K562 (cell line): Measurements from ENCODE around the gene RMND5A. TPM values are rescaled to one million over a fixed set of nuclear protein-coding genes. Genes with fewer than 3 reads are reported as not detected.

Experiments
- ATAC-seq: fragments of 200-7000 bp; cut with Tn5 transposase; 3 replicates; pipeline ENCODE4 v1.9.1; 2020; ENCODE audit warnings: moderate library complexity
- BruUV-seq: library from RNA; stranded (reverse); fragments of 400-500 nt; replicated peaks from 2 replicates; lab custom pipeline; 2021; lab: Mats Ljungman, UMichigan
- CTCF ChIA-PET: fragments of 300-600 bp; formaldehyde crosslinking; extraction: SDS; loops from one replicate; lab custom pipeline; 2021; ENCODE audit warnings: low intra/inter-chr PET ratio; lab: Yijun Ruan, JAX
- POLR2A ChIA-PET: fragments of 300-600, 350-650 bp; sonication (Branson Sonifier 250); formaldehyde crosslinking; extraction: SDS; loops from one replicate; lab custom pipeline; 2021; ENCODE audit warnings: antibody characterized with exemption, inconsistent platforms; lab: Yijun Ruan, JAX
- DNase-seq, 4 experiments: peaks; one replicate each; pipeline versions ENCODE4 v3.0.0 to v3.0.0-alpha.2; 2011 to 2018; ENCODE audit warnings: low spot score in 3 of 4, mixed read lengths in 3 of 4; ENCODE audit errors: extremely low read depth in 1 of 4
- FAIRE-seq: peaks from 2 replicates; lab custom pipeline; 2011; peaks lifted over from hg19 to GRCh38; lab: Jason Lieb, UNC
- H2AFZ ChIP-seq: 2 replicates; pipeline ENCODE4 v1.6.0; 2011; ENCODE audit warnings: low read depth, low read length, control low read depth, inconsistent platforms
- H3K27ac ChIP-seq: fragments of 200-600 bp; 3 replicates; pipeline ENCODE4 v1.8.0; 2011; ENCODE audit warnings: low read depth, mild to moderate bottlenecking, control low read depth, inconsistent platforms, low read length, moderate library complexity, mixed read lengths; ENCODE audit errors: extremely low read depth
- H3K27me3 ChIP-seq, 2 experiments: fragments of 300-600 bp in 1 of 2; 2 replicates in 1 of 2; 3 replicates in 1 of 2; pipeline versions ENCODE4 v1.6.0 to v1.8.0; 2011; ENCODE audit warnings: inconsistent platforms in 2 of 2, low read length in 2 of 2, mild to moderate bottlenecking in 1 of 2, mixed read lengths in 1 of 2, moderate library complexity in 1 of 2; ENCODE audit not compliant: control insufficient read depth in 2 of 2, insufficient read depth in 2 of 2
- H3K36me3 ChIP-seq: fragments of 300-600 bp; 3 replicates; pipeline ENCODE4 v1.8.0; 2011; ENCODE audit warnings: mild to moderate bottlenecking, low read length, inconsistent platforms; ENCODE audit not compliant: control insufficient read depth, insufficient read depth
- H3K4me1 ChIP-seq, 2 experiments: fragments of 200-600 bp in 1 of 2; replicated peaks in 1 of 2; 2 replicates in 1 of 2; 3 replicates in 1 of 2; pipeline versions ENCODE4 v1.5.1 to v1.8.0; 2011; ENCODE audit warnings: inconsistent platforms in 2 of 2, low read length in 2 of 2, mild to moderate bottlenecking in 1 of 2, mixed read lengths in 1 of 2, moderate library complexity in 1 of 2; ENCODE audit not compliant: control insufficient read depth in 2 of 2, insufficient read depth in 2 of 2
- H3K4me2 ChIP-seq: 2 replicates; pipeline ENCODE4 v1.6.1; 2011; ENCODE audit warnings: low read length, control low read depth, inconsistent platforms, mixed read lengths; ENCODE audit not compliant: insufficient read depth
- H3K4me3 ChIP-seq: fragments of 200-600 bp; sonication (generic), shearing (Covaris generic); 2 replicates; pipeline ENCODE4 v1.5.1; 2016; ENCODE audit warnings: control low read depth, inconsistent platforms
- H3K79me2 ChIP-seq: fragments of 200-600 bp; 3 replicates; pipeline ENCODE4 v1.8.0; 2011; ENCODE audit warnings: low read length, inconsistent platforms; ENCODE audit not compliant: control insufficient read depth, insufficient read depth
- H3K9ac ChIP-seq, 2 experiments: 2 replicates each; pipeline versions ENCODE4 v1.6.0 to v1.6.1; 2011; ENCODE audit warnings: low read depth in 2 of 2, low read length in 2 of 2, control low read depth in 1 of 2, inconsistent platforms in 1 of 2, mild to moderate bottlenecking in 1 of 2, mixed read lengths in 1 of 2; ENCODE audit not compliant: insufficient read depth in 1 of 2
- H3K9me1 ChIP-seq: one replicate; pipeline ENCODE4 v1.6.0; 2011; ENCODE audit warnings: inconsistent platforms, mild to moderate bottlenecking, low read length, moderate library complexity; ENCODE audit not compliant: control insufficient read depth, insufficient read depth
- H3K9me3 ChIP-seq: replicated peaks from 2 replicates; pipeline ENCODE4 v1.5.1; 2011; ENCODE audit warnings: low read depth, low read length, inconsistent platforms; ENCODE audit not compliant: control insufficient read depth, insufficient read depth
- H4K20me1 ChIP-seq: replicated peaks from 2 replicates; pipeline ENCODE4 v1.6.1; 2011; ENCODE audit warnings: low read length, inconsistent platforms, mixed read lengths; ENCODE audit not compliant: control insufficient read depth, insufficient read depth
- ETV6 ChIP-seq, 3 experiments: fragments of 150-350 bp in 1 of 3; sonication (generic) in 1 of 3; formaldehyde crosslinking in 1 of 3; IDR thresholded peaks; 2 replicates each; pipeline versions ENCODE4 v1.6.1 to v1.8.0; 2014 to 2022; ENCODE audit warnings: borderline replicate concordance in 2 of 3, low read depth in 2 of 3, antibody characterized with exemption in 1 of 3, low read length in 1 of 3, mild to moderate bottlenecking in 1 of 3, missing genetic modification reagents in 1 of 3
- GATAD2A ChIP-seq: fragments of 450-650 bp; IDR thresholded peaks from 2 replicates; pipeline ENCODE4 v1.6.1; 2017
- MAFF ChIP-seq: IDR thresholded peaks from 2 replicates; pipeline ENCODE4 v1.6.1; 2012; ENCODE audit warnings: low read length, improper control_type of control experiment
- MTA3 ChIP-seq: fragments of 450-650 bp; formaldehyde crosslinking; IDR thresholded peaks from 2 replicates; pipeline ENCODE4 v1.6.1; 2017; ENCODE audit warnings: mild to moderate bottlenecking, borderline replicate concordance
- MXI1 ChIP-seq: IDR thresholded peaks from 2 replicates; pipeline ENCODE4 v1.6.1; 2011; ENCODE audit warnings: low read depth, mild to moderate bottlenecking, improper control_type of control experiment, low read length
- SREBF2 ChIP-seq: sonication (generic); formaldehyde crosslinking; IDR thresholded peaks from 2 replicates; pipeline ENCODE4 v1.4.0; 2020; ENCODE audit warnings: mild to moderate bottlenecking, missing genetic modification reagents
- STAT5B ChIP-seq: fragments of 250-450 bp; sonication (Bioruptor Pico); IDR thresholded peaks from 2 replicates; pipeline ENCODE4 v1.8.0; 2021; ENCODE audit warnings: mild to moderate bottlenecking, inconsistent platforms
- THAP12 ChIP-seq: fragments of 250-450 bp; sonication (Bioruptor Pico); IDR thresholded peaks from 2 replicates; pipeline ENCODE4 v1.9.0; 2021; ENCODE audit warnings: mild to moderate bottlenecking, inconsistent platforms
- USF2 ChIP-seq: sonication (generic); formaldehyde crosslinking; IDR thresholded peaks from 2 replicates; pipeline ENCODE4 v1.5.0; 2020; ENCODE audit warnings: missing genetic modification reagents
- ZBTB2 ChIP-seq: fragments of 450-650 bp; IDR thresholded peaks from 2 replicates; pipeline ENCODE4 v1.6.1; 2016; ENCODE audit warnings: antibody characterized with exemption
- ZC3H8 ChIP-seq: fragments of 450-650 bp; IDR thresholded peaks from 2 replicates; pipeline ENCODE4 v1.6.1; 2017
- ZNF436 ChIP-seq: fragments of 250-450, 450-650 bp; sonication (Bioruptor Pico); formaldehyde crosslinking; IDR thresholded peaks from 2 replicates; pipeline ENCODE4 v1.7.0; 2020; ENCODE audit warnings: mild to moderate bottlenecking
- ZNF696 ChIP-seq: fragments of 250-450 bp; sonication (Bioruptor Pico); conservative IDR thresholded peaks from 2 replicates; pipeline ENCODE4 v1.4.0; 2020; ENCODE audit warnings: mild to moderate bottlenecking, moderate library complexity
- ZZZ3 ChIP-seq: fragments of 450-650 bp; IDR thresholded peaks from 2 replicates; pipeline ENCODE4 v1.6.1; 2016; ENCODE audit warnings: antibody characterized with exemption, mild to moderate bottlenecking, moderate library complexity
- WGBS: fragments of 100-300 bp; shearing (Covaris generic); methylation state at CpG from one replicate; pipeline ENCODE4 v1.1.6; 2016; ENCODE audit warnings: low coverage, mixed read lengths; ENCODE audit not compliant: insufficient coverage; ENCODE audit errors: missing lambda C conversion rate; 5-methylcytosine and 5-hydroxymethylcytosine counted together
- in situ Hi-C: fragments of 300-500 bp; cut with MboI; formaldehyde crosslinking; loops from 4 replicates; pipeline ENCODE4 v1.15.0; 2018; ENCODE audit warnings: inconsistent platforms, mixed read lengths
- intact Hi-C: fragments of 100-400 bp; cut with micrococcal nuclease; formaldehyde crosslinking; loops from 2 replicates; pipeline ENCODE4 v1.14.2; 2022
- polyA plus RNA-seq, 8 experiments: library from polyadenylated mRNA; depleted of rRNA in 4 of 8; stranded (reverse) in 5 of 8; unstranded in 3 of 8; fragments of >200 nt; fragmentation: Nextera tagmentation in 2 of 8; fragmentation: Illumina TruSeq in 1 of 8; extraction: Ambion mirVana in 2 of 8; extraction: Trizol in 1 of 8; gene quantifications; 2 replicates each; pipeline versions ENCODE4 v1.2.1 to v1.2.3, GENCODE V29; 2011 to 2014; ENCODE audit warnings: inconsistent platforms in 1 of 8, missing spikeins in 1 of 8
- total RNA-seq, 7 experiments: library from RNA; depleted of rRNA in 6 of 7; stranded (reverse); fragments of >200 nt in 6 of 7; fragmentation: Illumina TruSeq in 2 of 7; extraction: Trizol in 2 of 7; gene quantifications; 2 replicates each; pipeline versions ENCODE4 v1.2.1 to v1.2.3, GENCODE V29; 2011 to 2021; ENCODE audit warnings: low replicate concordance in 1 of 7
- TF ChIP-seq, protein P1 (sequence below), 2 experiments: IDR thresholded peaks in 1 of 2; conservative IDR thresholded peaks in 1 of 2; 2 replicates each; pipeline ENCODE4 v1.6.1; 2016; ENCODE audit warnings: low read depth in 2 of 2, mild to moderate bottlenecking in 1 of 2, missing compliant biosample characterization in 1 of 2, missing genetic modification characterization in 1 of 2, moderate library complexity in 1 of 2

Gene RMND5A
- total and polyA plus RNA-seq, 9 of the 15 experiments (the other 6 are each of a cell fraction or from before 2014, with no cell fraction given): 13.2 to 43.5 (median 34.1) TPM

DNA sequence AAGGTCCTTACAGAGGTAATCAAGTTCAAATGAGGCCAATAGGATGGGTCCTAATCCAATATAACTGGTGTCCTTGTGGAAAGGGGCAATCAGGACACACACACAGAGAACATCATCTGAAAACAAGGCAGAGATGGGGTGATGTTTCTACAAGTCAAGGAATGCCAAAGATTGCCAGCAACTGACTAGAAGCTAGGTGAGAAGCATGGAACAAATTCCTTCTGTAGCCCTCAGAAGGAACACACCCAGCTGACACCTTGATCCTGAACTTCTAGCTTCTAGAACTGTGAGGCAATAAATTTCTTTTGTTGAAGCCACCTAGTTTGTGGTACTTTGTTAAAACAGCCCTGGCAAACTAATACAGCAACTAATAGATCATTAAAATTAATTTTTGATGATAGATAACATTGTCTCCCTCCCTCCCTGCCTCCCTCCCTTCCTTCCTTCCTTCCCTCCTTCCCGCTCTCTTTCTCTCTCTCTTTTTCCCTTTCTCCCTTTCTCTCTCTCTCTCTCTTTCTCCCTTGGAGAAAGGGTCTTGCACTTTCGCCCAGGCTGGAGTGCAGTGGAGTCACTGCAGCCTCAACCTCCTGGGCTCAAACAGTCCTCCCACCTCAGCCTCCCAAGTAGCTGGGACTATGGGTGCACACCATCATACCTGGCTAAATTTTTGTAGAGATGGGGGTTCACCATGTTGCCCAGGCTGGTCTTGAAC, 80.9 kb downstream of the RMND5A start:
- CTCF ChIA-PET: no interaction called here
- Histone ChIP-seq H3K4me1 (no peaks in the 10 kb centered on the region), H3K9me3 (no peaks in the 10 kb centered on the region; the same call in 1 of the 2 replicates), H3K4me3 (no peak overlapping the region), H3K27me3 (peaks cover 3 to 7% of the 10 kb centered on the region in 2 experiments; a peak in 2 of 5 replicates), H3K36me3 (no peaks in the 10 kb centered on the region), H3K79me2 (no peaks in the 10 kb centered on the region), H3K4me2 (no peak overlapping the region), H4K20me1 (no peaks in the 10 kb centered on the region), H3K9ac (no peak overlapping the region), H3K27ac (no peak overlapping the region), H2AFZ (no peak overlapping the region), H3K9me1 (no peaks in the 10 kb centered on the region)
- intact Hi-C loops (no loop called here), in situ Hi-C loops (no loop called here)
- FAIRE-seq (no peak), DNase-seq (no peak), ATAC-seq (no peak)
- 0% methylated on average over 2 of the region's 2 CpGs for WGBS
- no TSS peak for BruUV-seq
- TF ChIP-seq STAT5B (no peak), SREBF2 (CRISPR knock-in tag) (no peak), USF2 (no peak), MXI1 (no peak), ZNF696 (CRISPR knock-in tag) (no peak), MAFF (no peak), THAP12 (CRISPR knock-in tag) (no peak), ZNF436 (CRISPR knock-in tag) (no peak), MTA3 (no peak), ZC3H8 (no peak), GATAD2A (no peak), ZBTB2 (no peak), ETV6 (IDR thresholded peaks at IDR 0.05; ENCODE audit: borderline replicate concordance in 1 of 2, low read depth in 2 of 2, low read length in 1 of 2) (no peak), ETV6 (CRISPR knock-in tag; IDR thresholded peaks at IDR 0.05; ENCODE audit: borderline replicate concordance) (no peak), ZZZ3 (no peak)
- TF ChIP-seq, protein P1, sequence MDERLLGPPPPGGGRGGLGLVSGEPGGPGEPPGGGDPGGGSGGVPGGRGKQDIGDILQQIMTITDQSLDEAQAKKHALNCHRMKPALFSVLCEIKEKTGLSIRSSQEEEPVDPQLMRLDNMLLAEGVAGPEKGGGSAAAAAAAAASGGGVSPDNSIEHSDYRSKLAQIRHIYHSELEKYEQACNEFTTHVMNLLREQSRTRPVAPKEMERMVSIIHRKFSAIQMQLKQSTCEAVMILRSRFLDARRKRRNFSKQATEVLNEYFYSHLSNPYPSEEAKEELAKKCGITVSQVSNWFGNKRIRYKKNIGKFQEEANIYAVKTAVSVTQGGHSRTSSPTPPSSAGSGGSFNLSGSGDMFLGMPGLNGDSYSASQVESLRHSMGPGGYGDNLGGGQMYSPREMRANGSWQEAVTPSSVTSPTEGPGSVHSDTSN (CRISPR knock-in tag; IDR thresholded peaks at IDR 0.05; ENCODE audit: low read depth): no peak
- TF ChIP-seq, protein P1 (tag; conservative IDR thresholded peaks at IDR 0.05; ENCODE audit: low read depth): no peak
- POLR2A ChIA-PET: interaction anchor here (1.5 kb wide), 1 partner anchor 9 kb away, joined by 5 read pairs; no protein-coding TSS in a partner anchor
